NCI-H446 (cell line): ENCODE data around the gene WDR27.
A peak's percentile ranks its signal among the peaks of the same experiment; 100 is the strongest.

Experiments
- DNase-seq, 2 experiments: peaks; one replicate each; lab custom pipeline; 2025; lab: John Stamatoyannopoulos, UW

Gene WDR27

DNA sequence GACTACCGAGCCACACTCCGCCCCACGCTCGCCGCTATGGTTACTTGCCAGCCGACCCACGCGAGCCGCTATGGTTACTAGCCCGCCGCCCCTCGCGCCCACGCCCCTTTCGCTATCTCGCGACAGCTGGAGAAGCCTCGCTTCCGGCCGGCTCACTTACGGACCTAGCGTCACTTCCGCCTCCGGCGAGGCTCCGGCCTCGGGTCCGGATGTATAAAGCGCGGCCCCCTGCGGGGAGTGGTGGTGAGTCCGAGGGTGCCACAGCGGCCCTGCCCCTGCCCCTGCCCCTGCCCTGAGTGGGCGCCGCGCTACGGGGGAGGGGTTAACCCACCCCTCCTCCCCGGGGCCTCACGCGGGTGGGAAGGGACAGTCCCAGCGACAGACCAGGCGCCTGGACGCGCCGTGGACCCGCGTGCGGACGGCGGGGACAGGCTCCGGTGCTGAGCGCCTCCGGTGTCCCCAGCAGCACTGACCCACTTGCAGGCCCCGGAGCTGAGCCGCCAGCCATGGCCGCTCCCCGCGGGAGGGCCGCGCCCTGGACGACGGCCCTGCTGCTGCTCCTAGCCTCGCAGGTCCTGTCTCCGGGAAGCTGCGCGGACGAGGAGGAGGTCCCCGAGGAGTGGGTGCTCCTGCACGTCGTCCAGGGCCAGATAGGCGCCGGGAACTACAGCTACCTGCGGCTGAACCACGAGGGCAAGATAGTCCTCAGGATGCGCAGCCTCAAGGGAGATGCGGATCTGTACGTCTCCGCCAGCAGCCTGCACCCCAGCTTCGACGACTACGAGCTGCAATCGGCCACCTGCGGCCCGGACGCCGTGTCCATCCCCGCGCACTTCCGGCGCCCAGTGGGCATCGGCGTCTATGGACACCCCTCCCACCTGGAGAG is at the start of gene WDR27, which contains the start of gene C6orf120:
Gene WDR27 (minus strand): TSS at position 76 of the 886 bp plus-strand sequence. CDS start 13,024 bp downstream, outside the sequence.
Gene C6orf120 (plus strand): TSS at position 173 of the 886 bp plus-strand sequence. CDS start 334 bp downstream, at position 507.
- DNase-seq: peak; percentile 79 to 95

GRCh38 chr6:169746556-169746955 is 44.7 kb upstream of the WDR27 start:
- no peak for DNase-seq

GRCh38 chr6:169745405-169745804 is 43.6 kb upstream of the WDR27 start:
- DNase-seq: no peak

GRCh38 chr6:169741344-169741743 is 39.5 kb upstream of the WDR27 start:
- DNase-seq: no peak

GRCh38 chr6:169738976-169739529 is 37.2 kb upstream of the WDR27 start:
- DNase-seq: no peak

DNA sequence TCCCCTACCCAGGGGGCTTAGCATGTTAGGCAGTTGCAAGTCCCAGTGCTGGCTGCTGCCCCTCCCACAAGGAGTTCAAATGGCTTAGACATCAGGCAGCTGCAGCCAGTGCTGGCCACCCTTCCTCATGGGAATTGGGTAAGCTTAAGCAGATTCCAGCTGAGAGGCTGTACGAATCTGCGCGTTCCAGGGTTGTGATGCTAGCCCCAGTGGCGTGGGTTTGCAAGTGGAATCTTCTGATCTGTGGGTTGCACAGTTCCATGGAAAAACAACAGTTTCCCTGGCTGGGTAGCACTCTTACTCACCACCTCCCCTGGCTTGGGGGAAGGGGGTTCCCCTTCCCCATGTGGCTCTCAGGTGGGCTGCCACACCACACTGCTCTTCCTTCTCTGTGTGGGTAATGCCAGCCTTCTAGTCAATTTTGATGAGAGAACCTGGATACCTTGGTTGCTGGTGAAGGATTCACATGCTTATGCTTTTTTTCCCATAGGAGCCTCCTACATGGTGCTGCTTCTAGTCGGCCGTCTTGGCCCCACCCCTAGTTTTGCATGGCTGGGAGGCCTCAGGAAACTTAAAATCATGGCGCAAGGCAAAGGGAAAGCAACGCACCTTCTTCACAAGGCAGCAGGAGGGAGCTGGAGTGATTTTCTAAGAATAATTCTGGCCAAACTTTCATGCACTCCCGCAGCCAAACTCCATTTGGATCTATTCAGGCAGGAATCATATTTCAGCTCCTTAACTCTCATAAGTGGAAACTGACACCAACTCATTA is 36.6 kb upstream of the WDR27 start:
- DNase-seq: no peak

GRCh38 chr6:169729961-169730360 is 28.1 kb upstream of the WDR27 start:
- DNase-seq: no peak

DNA sequence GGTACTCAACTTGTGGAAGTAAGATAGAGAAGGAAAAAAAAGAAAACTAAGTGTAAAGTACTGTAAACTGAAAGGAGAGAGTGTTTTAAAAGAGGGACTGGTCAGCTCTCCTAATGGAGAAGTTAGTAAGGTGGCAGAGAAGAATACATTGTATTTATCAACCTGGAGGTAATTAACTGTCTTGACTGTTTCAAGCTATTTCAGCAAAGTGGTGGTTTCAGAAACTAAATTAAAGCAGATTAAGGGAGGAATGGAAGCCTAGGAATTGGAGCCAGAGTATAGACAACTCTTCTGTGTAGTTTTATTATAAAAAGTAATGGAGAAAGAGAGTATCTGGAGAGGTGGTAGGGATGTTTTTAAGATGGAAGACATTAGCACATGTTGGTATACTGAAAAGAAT is 25.1 kb upstream of the WDR27 start:
- no peak for DNase-seq

DNA sequence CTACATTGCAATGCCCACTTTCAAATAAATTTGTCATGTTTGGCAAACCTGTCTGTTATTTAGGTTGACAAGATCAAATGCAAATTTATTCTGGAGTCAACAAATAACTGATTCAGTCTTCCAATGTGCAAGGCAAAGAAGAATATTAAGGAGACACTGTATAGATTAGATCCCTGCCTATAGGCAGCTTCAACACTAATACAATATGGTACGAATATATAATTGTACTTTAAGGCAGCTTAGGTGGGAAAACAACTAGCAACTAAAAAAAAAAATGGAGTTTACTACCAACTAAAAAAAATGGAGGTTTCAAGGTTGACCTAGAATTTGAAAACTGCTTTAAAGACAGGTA is 24.2 kb upstream of the WDR27 start:
- no peak for DNase-seq

- DNase-seq: no peak
Measured at GRCh38 chr6:169725125-169726048, 23.6 kb upstream of the WDR27 start.

DNA sequence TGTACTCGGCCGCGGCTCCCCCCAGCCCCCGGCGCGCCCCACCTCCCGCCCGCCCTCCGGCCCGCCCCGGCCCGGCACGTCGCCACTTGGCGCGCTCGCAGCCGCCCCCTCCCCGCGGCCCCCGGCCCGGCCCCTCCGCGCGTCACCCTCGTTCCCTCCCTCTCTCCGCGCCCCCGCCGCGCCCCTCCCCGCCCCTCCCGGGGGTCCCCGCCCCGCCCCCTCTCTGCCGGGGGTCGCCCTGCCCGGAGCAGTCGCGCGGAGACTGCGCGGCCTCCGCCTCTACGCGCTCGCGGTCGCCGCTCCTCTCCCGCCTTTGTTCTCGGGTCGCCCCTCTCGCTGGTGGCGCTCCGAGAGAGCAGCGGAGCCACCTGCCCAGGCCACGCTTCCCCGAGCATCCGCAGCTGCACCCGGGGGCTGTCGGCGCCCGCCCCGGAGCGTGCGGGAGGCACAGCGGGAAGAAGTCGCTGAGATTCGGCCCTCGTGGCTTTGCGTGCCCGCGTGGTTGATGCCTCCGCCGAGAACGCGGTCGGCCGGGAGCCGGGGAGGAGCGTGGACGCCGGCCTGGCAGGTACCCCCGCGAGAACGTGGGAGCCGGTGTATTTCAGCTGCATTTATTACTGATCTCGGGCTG is 22.8 kb upstream of the WDR27 start, which contains the start of gene PHF10:
Gene PHF10 (minus strand): TSS at position 7 of the 631 bp plus-strand sequence. CDS start 569 bp downstream, outside the sequence.
- DNase-seq: peak in 1 of 2 experiments; percentile 34

DNA sequence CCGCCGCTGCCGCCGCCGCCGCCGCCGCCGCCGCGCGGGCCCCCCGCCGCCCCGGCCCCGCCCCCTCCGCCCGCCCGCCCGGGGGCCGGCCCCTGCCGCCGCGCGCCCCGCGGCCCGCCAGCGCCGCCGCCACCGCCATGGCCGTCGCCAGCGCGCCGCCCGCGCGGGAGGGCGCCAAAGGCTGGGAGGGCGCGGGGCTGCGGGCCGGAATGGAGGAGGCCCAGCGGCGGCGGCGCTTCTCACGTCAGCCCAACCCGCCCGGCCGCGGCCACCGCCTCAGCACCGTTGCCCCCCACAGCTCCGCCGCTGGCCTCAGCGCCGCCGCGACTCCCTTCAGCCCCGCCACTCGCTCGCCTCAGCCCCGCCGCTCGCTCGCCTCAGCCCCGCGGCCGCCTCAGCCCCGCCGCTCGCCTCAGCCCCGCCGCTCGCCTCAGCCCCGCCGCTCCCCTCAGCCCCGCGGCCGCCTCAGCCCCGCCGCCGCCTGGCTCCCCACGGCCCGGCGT is 22.2 kb upstream of the WDR27 start:
- peak in 1 of 2 experiments; percentile 22 for DNase-seq

DNA sequence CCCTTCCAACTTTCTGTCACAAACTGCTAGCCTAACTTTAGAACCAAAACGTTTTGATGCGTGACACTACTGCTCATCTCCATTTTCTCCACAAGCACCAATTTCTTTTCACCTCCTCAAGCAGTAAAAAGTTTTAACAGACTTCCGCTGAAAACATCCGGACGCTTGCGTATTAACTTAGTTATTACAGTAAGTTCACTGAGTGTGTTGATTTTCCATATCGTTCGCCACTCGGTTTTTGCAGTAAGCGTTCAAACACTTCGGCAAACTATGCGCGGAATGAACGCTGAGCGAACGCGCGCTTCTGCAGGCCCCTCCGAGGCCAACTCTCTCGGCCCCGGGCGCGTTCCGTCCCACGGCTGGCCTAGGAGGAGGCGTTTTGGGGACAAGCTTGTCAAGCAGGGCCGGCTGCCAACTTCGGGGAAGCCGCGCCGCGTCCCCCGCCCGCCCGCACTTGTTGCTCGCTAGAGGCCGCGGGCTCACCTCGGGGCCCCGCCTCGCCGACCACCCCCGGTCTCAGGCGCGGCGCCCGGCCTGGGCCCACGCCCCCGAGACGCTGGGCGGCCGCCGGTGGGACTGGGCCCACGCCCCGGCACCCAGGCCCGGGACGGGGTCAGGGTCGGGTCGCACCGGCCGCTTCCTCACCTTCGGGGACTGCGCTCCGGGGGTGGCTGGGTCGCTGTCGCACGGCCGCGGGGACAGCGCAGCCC is 21.5 kb upstream of the WDR27 start:
- DNase-seq: peak in 1 of 2 experiments; percentile 46

GRCh38 chr6:169722362-169723199 is 20.8 kb upstream of the WDR27 start:
- peak in 1 of 2 experiments; percentile 20 for DNase-seq

DNA sequence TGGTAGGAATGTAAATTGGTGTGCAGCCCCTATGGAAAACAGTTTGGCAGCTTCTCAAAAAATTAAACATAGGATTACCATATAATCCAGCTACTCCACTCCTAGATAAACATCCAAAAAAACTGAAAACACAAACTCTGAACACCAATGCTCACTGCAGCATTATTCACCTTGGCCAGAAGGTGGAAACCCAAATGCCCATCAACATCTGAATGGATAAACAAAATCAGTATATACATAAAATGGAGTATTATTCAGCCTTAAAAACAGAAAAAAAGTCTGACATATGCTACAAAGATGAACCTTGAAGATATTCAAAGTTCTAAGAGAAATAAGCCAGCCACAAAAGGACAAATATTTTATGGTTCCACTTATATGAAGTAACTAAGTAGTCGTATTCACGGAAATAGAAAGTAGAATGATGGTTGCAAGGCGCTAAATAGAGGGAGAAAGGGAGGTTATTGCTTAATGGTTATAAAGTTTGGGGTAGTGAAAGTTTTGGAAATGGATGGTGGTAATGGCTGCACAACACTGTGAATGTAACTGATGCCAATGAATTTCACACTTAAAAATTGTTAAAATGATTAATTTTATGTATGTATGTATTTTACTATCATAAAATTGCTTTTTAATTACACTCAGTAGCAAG is 18.5 kb upstream of the WDR27 start:
- DNase-seq: no peak

GRCh38 chr6:169719117-169719516 is 17.3 kb upstream of the WDR27 start:
- no peak for DNase-seq

- no peak for DNase-seq
Measured at GRCh38 chr6:169714595-169714994, 12.8 kb upstream of the WDR27 start.

- no peak for DNase-seq
Measured at GRCh38 chr6:169714178-169714577, 12.3 kb upstream of the WDR27 start.

DNA sequence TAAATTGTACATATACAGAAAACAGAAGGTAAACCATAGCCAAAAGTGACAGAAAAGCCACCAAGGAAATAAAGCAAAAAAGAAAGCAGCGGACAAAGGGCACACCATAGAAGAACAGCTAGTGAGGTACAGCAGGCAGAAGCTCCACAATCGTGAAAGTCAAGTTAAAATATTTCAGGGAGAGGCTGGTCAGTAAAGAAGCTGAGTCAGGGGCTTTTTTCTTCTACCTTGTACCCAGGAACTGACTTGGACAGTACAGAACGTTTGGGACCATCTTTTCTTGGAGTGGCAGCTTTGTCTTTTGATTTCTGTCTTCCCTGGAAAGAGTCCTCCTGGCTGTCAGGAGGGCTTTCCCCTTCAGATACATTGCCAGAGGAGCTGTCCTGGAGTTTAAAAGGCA is 8.2 kb upstream of the WDR27 start:
- DNase-seq: no peak
